SK-N-MC (cell line): Measurements from ENCODE around the gene FBXO31.
"Not testable (repeated sequence)": the region's sequence is repeated elsewhere in the genome, so short reads cannot be mapped to it uniquely, and the experiment has no call there.

Source experiments
- DNase-seq: peaks from one replicate; pipeline ENCODE4 v3.0.0-alpha.2; 2011; ENCODE audit warnings: low read depth, low spot score
- H3K27ac ChIP-seq: fragments of 200-600 bp; sonication (generic); 2 replicates; pipeline ENCODE4 v1.5.1; 2016; ENCODE audit warnings: mixed run types
- H3K36me3 ChIP-seq: fragments of 200-600 bp; sonication (generic); 2 replicates; pipeline ENCODE4 v1.6.1; 2017; ENCODE audit warnings: antibody characterized with exemption, low read length, mixed read lengths; ENCODE audit not compliant: insufficient read depth
- H3K4me3 ChIP-seq: fragments of 200-600 bp; sonication (generic); 2 replicates; pipeline ENCODE4 v1.5.1; 2016
- H3K9ac ChIP-seq: fragments of 200-600 bp; sonication (generic); 2 replicates; pipeline ENCODE4 v1.8.0; 2017; ENCODE audit warnings: mixed run types, mixed read lengths; ENCODE audit not compliant: insufficient read length
- H3K9me3 ChIP-seq: fragments of 200-600 bp; sonication (generic); 2 replicates; pipeline ENCODE4 v1.6.1; 2017; ENCODE audit warnings: low read depth, mild to moderate bottlenecking, antibody characterized with exemption, low read length, moderate library complexity, mixed read lengths
- EZH2 ChIP-seq: fragments of 200-600 bp; sonication (generic); IDR thresholded peaks from one replicate; pipeline ENCODE4 v1.6.1; 2017; ENCODE audit warnings: antibody characterized with exemption
- FOXP2 ChIP-seq: optimal IDR thresholded peaks from 2 replicates; pipeline ENCODE3; 2011; ENCODE audit warnings: mild to moderate bottlenecking, moderate library complexity; ENCODE audit not compliant: insufficient read depth; ENCODE audit errors: extremely low read length, control extremely low read depth
- POLR2AphosphoS5 ChIP-seq: IDR thresholded peaks from 2 replicates; pipeline ENCODE4 v1.6.1; 2012; ENCODE audit warnings: mild to moderate bottlenecking, low read depth, low read length, borderline replicate concordance

Gene FBXO31

GRCh38 chr16:87384162-87384874, 742 bp upstream of the FBXO31 start:
- Histone ChIP-seq H3K36me3 (no peaks in the 10 kb centered on the region), H3K27ac (no peak overlapping the region), H3K4me3 (peak overlapping the region; percentile 84), H3K9me3 (no peaks in the 10 kb centered on the region), H3K9ac (peak overlapping the region; percentile 59)
- TF ChIP-seq FOXP2 (no peak), POLR2AphosphoS5 (no peak), EZH2 (no peak)
- DNase-seq = no peak

GRCh38 chr16:87382023-87382785, 1.4 kb downstream of the FBXO31 start:
- H3K9ac ChIP-seq = peak overlapping the region; percentile 71
- TF ChIP-seq EZH2 (no peak), POLR2AphosphoS5 (no peak), FOXP2 (no peak)
- no peak for DNase-seq
- H3K9me3 ChIP-seq = no peaks in the 10 kb centered on the region
- H3K4me3 ChIP-seq = peak overlapping the region; percentile 84
- no peaks in the 10 kb centered on the region for H3K36me3 ChIP-seq
- H3K27ac ChIP-seq = no peak overlapping the region

GRCh38 chr16:87380881-87381280, 2.7 kb downstream of the FBXO31 start:
- Histone ChIP-seq H3K9ac (no peak overlapping the region), H3K27ac (no peak overlapping the region), H3K9me3 (no peaks in the 10 kb centered on the region), H3K4me3 (no peak overlapping the region), H3K36me3 (no peaks in the 10 kb centered on the region)
- TF ChIP-seq FOXP2 = no peak
- no peak for TF ChIP-seq POLR2AphosphoS5
- TF ChIP-seq EZH2 = no peak
- no peak for DNase-seq

- Histone ChIP-seq H3K9ac (no peak overlapping the region), H3K4me3 (no peak overlapping the region), H3K27ac (no peak overlapping the region), H3K36me3 (no peaks in the 10 kb centered on the region), H3K9me3 (no peaks in the 10 kb centered on the region)
- TF ChIP-seq EZH2 (no peak), FOXP2 (no peak), POLR2AphosphoS5 (no peak)
- DNase-seq = no peak
Observed at GRCh38 chr16:87380403-87380802, 3.2 kb downstream of the FBXO31 start.

GRCh38 chr16:87379312-87379752, 4.2 kb downstream of the FBXO31 start:
- not testable (repeated sequence) for DNase-seq, H3K9me3 ChIP-seq, H3K9ac ChIP-seq, H3K4me3 ChIP-seq, H3K36me3 ChIP-seq, H3K27ac ChIP-seq

GRCh38 chr16:87376660-87377059, 6.9 kb downstream of the FBXO31 start:
- Histone ChIP-seq H3K36me3 (no peaks in the 10 kb centered on the region), H3K4me3 (no peak overlapping the region), H3K27ac (no peak overlapping the region), H3K9ac (no peak overlapping the region), H3K9me3 (no peaks in the 10 kb centered on the region)
- no peak for DNase-seq
- TF ChIP-seq EZH2 (no peak), FOXP2 (no peak), POLR2AphosphoS5 (no peak)

- no peak overlapping the region for H3K27ac ChIP-seq
- no peak overlapping the region for H3K4me3 ChIP-seq
- H3K9ac ChIP-seq = no peak overlapping the region
- no peaks in the 10 kb centered on the region for H3K36me3 ChIP-seq
- TF ChIP-seq POLR2AphosphoS5 (no peak), FOXP2 (no peak), EZH2 (no peak)
- no peak for DNase-seq
- no peaks in the 10 kb centered on the region for H3K9me3 ChIP-seq
Observed at GRCh38 chr16:87375426-87376135, 8.0 kb downstream of the FBXO31 start.

- Histone ChIP-seq H3K4me3 (no peak overlapping the region), H3K9ac (no peak overlapping the region), H3K36me3 (no peaks in the 10 kb centered on the region), H3K27ac (no peak overlapping the region), H3K9me3 (no peaks in the 10 kb centered on the region)
- no peak for TF ChIP-seq EZH2
- no peak for TF ChIP-seq FOXP2
- no peak for TF ChIP-seq POLR2AphosphoS5
- no peak for DNase-seq
Observed at GRCh38 chr16:87374313-87374712, 9.3 kb downstream of the FBXO31 start.

GRCh38 chr16:87372305-87372704, 11.3 kb downstream of the FBXO31 start:
- DNase-seq = no peak
- no peaks in the 10 kb centered on the region for H3K9me3 ChIP-seq

More at GRCh38 chr16:87372305-87372704, 11.3 kb downstream of the FBXO31 start:
- TF ChIP-seq EZH2 (no peak), POLR2AphosphoS5 (no peak), FOXP2 (no peak)
- no peaks in the 10 kb centered on the region for H3K36me3 ChIP-seq
- H3K9ac ChIP-seq = no peak overlapping the region
- H3K27ac ChIP-seq = no peak overlapping the region
- no peak overlapping the region for H3K4me3 ChIP-seq
